ENCODE results near the gene FGFR3. TPM values are rescaled to one million over a fixed set of nuclear protein-coding genes. Genes with fewer than 3 reads are reported as not detected.

FGFR3 gene
- total RNA-seq, 1 experiment from 2014 or later = 49.9 TPM

GRCh38 chr4:1808851-1809753 is 16.0 kb downstream of the FGFR3 start:
- in situ Hi-C loops (cut with HindIII; ENCODE audit: low sequenced_read_pairs) = no loop called here

GRCh38 chr4:1809754-1810502 is 16.8 kb downstream of the FGFR3 start:
- DNase-seq (ENCODE audit: low spot score) = peak; percentile 74
- in situ Hi-C loops (cut with HindIII; ENCODE audit: low sequenced_read_pairs) = no loop called here

More at GRCh38 chr4:1808851-1809753, 16.0 kb downstream of the FGFR3 start:
- no peak for DNase-seq (ENCODE audit: low spot score)

- no peak for DNase-seq (ENCODE audit: low spot score)
- in situ Hi-C loops (cut with HindIII; ENCODE audit: low sequenced_read_pairs) = no loop called here
Observed at GRCh38 chr4:1810765-1811164, 17.7 kb downstream of the FGFR3 start.

GRCh38 chr4:1812720-1813119 is 19.6 kb downstream of the FGFR3 start:
- in situ Hi-C loops (cut with HindIII; ENCODE audit: low sequenced_read_pairs) = no loop called here
- DNase-seq (ENCODE audit: low spot score) = no peak

- in situ Hi-C loops (cut with HindIII; ENCODE audit: low sequenced_read_pairs) = no loop called here
- no peak for DNase-seq (ENCODE audit: low spot score)
Observed at GRCh38 chr4:1813231-1813630, 20.1 kb downstream of the FGFR3 start.

- in situ Hi-C loops (cut with HindIII; ENCODE audit: low sequenced_read_pairs) = no loop called here
- no peak for DNase-seq (ENCODE audit: low spot score)
Observed at GRCh38 chr4:1813915-1814314, 20.8 kb downstream of the FGFR3 start.

- in situ Hi-C loops (cut with HindIII; ENCODE audit: low sequenced_read_pairs) = no loop called here
- DNase-seq (ENCODE audit: low spot score) = no peak
Observed at GRCh38 chr4:1814453-1814852, 21.4 kb downstream of the FGFR3 start.

GRCh38 chr4:1815096-1815996 is 22.3 kb downstream of the FGFR3 start:
- DNase-seq (ENCODE audit: low spot score) = no peak
- in situ Hi-C loops (cut with HindIII; ENCODE audit: low sequenced_read_pairs) = no loop called here

- in situ Hi-C loops (cut with HindIII; ENCODE audit: low sequenced_read_pairs) = no loop called here
- no peak for DNase-seq (ENCODE audit: low spot score)
Observed at GRCh38 chr4:1815997-1816860, 23.1 kb downstream of the FGFR3 start.

- peak; percentile 91 for DNase-seq (ENCODE audit: low spot score)
- in situ Hi-C loops (cut with HindIII; ENCODE audit: low sequenced_read_pairs) = no loop called here
Observed at GRCh38 chr4:1819284-1819683, 26.2 kb downstream of the FGFR3 start.

GRCh38 chr4:1819816-1820215 is 26.7 kb downstream of the FGFR3 start:
- in situ Hi-C loops (cut with HindIII; ENCODE audit: low sequenced_read_pairs) = no loop called here
- DNase-seq (ENCODE audit: low spot score) = no peak

- in situ Hi-C loops (cut with HindIII; ENCODE audit: low sequenced_read_pairs) = no loop called here
- DNase-seq (ENCODE audit: low spot score) = no peak
Observed at GRCh38 chr4:1821679-1822567, 28.8 kb downstream of the FGFR3 start.

GRCh38 chr4:1822568-1823544 is 29.8 kb downstream of the FGFR3 start:
- no peak for DNase-seq (ENCODE audit: low spot score)
- in situ Hi-C loops (cut with HindIII; ENCODE audit: low sequenced_read_pairs) = no loop called here

GRCh38 chr4:1823545-1823932 is 30.4 kb downstream of the FGFR3 start:
- no peak for DNase-seq (ENCODE audit: low spot score)
- in situ Hi-C loops (cut with HindIII; ENCODE audit: low sequenced_read_pairs) = no loop called here

- DNase-seq (ENCODE audit: low spot score) = no peak
- in situ Hi-C loops (cut with HindIII; ENCODE audit: low sequenced_read_pairs) = no loop called here
Observed at GRCh38 chr4:1824746-1825145, 31.7 kb downstream of the FGFR3 start.

GRCh38 chr4:1825326-1825725 is 32.2 kb downstream of the FGFR3 start:
- no peak for DNase-seq (ENCODE audit: low spot score)
- in situ Hi-C loops (cut with HindIII; ENCODE audit: low sequenced_read_pairs) = no loop called here

Data from G401 (cell line).